Neural cell (in vitro differentiated cells): ENCODE results near the gene FAM32A.
"Not testable (repeated sequence)": the region's sequence is repeated elsewhere in the genome, so short reads cannot be mapped to it uniquely, and the experiment has no call there.

ENCODE experiments used
- CTCF ChIP-seq: fragments of 450-650 bp; IDR thresholded peaks from 2 replicates; pipeline ENCODE4 v1.5.1; 2014; ENCODE audit warnings: antibody characterized with exemption, mild to moderate bottlenecking, moderate library complexity; ENCODE audit not compliant: poor library complexity, severe bottlenecking
- REST ChIP-seq: IDR thresholded peaks from 2 replicates; pipeline ENCODE4 v1.6.1; 2012; ENCODE audit warnings: borderline replicate concordance
- SMC3 ChIP-seq: fragments of 450-650 bp; conservative IDR thresholded peaks from 2 replicates; pipeline ENCODE4 v1.6.1; 2014; ENCODE audit warnings: antibody characterized with exemption, mild to moderate bottlenecking, moderate library complexity; ENCODE audit not compliant: poor library complexity

- TF ChIP-seq CTCF, SMC3, REST: not testable (repeated sequence)
These were observed 6.3 kb upstream of the FAM32A start for GRCh38 chr19:16178866-16179265.
